ENCODE results near the gene CSTF3. TPM values are rescaled to one million over a fixed set of nuclear protein-coding genes. Genes with fewer than 3 reads are reported as not detected.

CSTF3 gene
- total and polyA plus RNA-seq, 10 of the 15 experiments (the other 5 are each of a cell fraction or from before 2014, with no cell fraction given), result 25.4 to 63.5 (median 49.5) TPM

- TF ChIP-seq ZNF687 (IDR thresholded peaks at IDR 0.05) (no peak), SUPT20H (IDR thresholded peaks at IDR 0.05; ENCODE audit: borderline replicate concordance, control insufficient read depth, low read depth, low read length) (no peak), NFXL1 (IDR thresholded peaks at IDR 0.05; ENCODE audit: borderline replicate concordance) (no peak), ZNF622 (IDR thresholded peaks at IDR 0.05) (no peak)
These were observed 118.0 kb downstream of the CSTF3 start (continued) for GRCh38 chr11:33043221-33043830.

GRCh38 chr11:33040862-33041453 is 120.3 kb downstream of the CSTF3 start:
- no peak overlapping the region; the same call in 1 of the 2 replicates for H3K9ac ChIP-seq (ENCODE audit: control insufficient read depth, insufficient read depth, low read length)
- peak overlapping the region; percentile 70 for H3K4me2 ChIP-seq (ENCODE audit: control insufficient read depth, insufficient read depth)
- H4K20me1 ChIP-seq (ENCODE audit: control insufficient read depth, insufficient read depth), result no peaks in the 10 kb centered on the region
- H3K9me3 ChIP-seq (replicated peaks; ENCODE audit: control insufficient read depth, insufficient read depth, low read length), result no peaks in the 10 kb centered on the region
- BruUV-seq (replicated peaks), result TSS peak; percentile 57
- CTCF ChIA-PET, result interaction anchor here (0.9 to 3.0 kb wide), 3 partner anchors 19 to 147 kb away, joined by 3 to 20 read pairs (median 4); no protein-coding TSS in a partner anchor
- SMC1A ChIA-PET (ENCODE audit: uncharacterized antibody, unreplicated experiment), result interaction anchor here (0.8 to 3.4 kb wide), 4 partner anchors 13 to 58 kb away, joined by 3 to 34 read pairs (median 10); no protein-coding TSS in a partner anchor
- TF ChIP-seq BHLHE40 (IDR thresholded peaks at IDR 0.05; ENCODE audit: borderline replicate concordance in 1 of 2, low read depth in 2 of 2, low read length in 1 of 2) (no peak), ZNF207 (IDR thresholded peaks at IDR 0.05; ENCODE audit: borderline replicate concordance) (no peak), HCFC1 (IDR thresholded peaks at IDR 0.05; ENCODE audit: low read length) (no peak), JUND (IDR thresholded peaks at IDR 0.05; ENCODE audit: low read depth, low read length) (no peak), ZNF274 (IDR thresholded peaks at IDR 0.05; ENCODE audit: insufficient read depth, insufficient read length) (no peak), MYC (IDR thresholded peaks at IDR 0.05; ENCODE audit: insufficient read depth, insufficient read length, insufficient replicate concordance, low read length, severe bottlenecking) (no peak), MTA2 (IDR thresholded peaks at IDR 0.05; ENCODE audit: low read depth) (peak; percentile 1; the same call in 1 of the 2 replicates), RELB (IDR thresholded peaks at IDR 0.05; ENCODE audit: low read depth) (no peak)
- H3K36me3 ChIP-seq (ENCODE audit: control insufficient read depth in 2 of 2, insufficient read depth in 2 of 2, low read length in 1 of 2), result peaks cover 0 to 10% of the 10 kb centered on the region in 2 experiments; a peak in 3 of 4 replicates
- H3K4me3 ChIP-seq, result peak overlapping the region; percentile 85
- no peaks in the 10 kb centered on the region for H3K27me3 ChIP-seq (replicated peaks in 1 of 2; ENCODE audit: control insufficient read depth in 2 of 2, insufficient read depth in 2 of 2, low read length in 1 of 2)
- no peak overlapping the region; the same call in none of the 2 replicates for H2AFZ ChIP-seq (ENCODE audit: control insufficient read depth, low read depth, low read length)
- 20% methylated on average over 5 of the region's 5 CpGs for WGBS (ENCODE audit: insufficient coverage, insufficient replicate concordance, low lambda C conversion rate, missing lambda C conversion rate)
- DNase-seq (ENCODE audit: low read depth, low spot score), result no peak
- intact Hi-C loops (cut with micrococcal nuclease; ENCODE audit: unreplicated experiment) (loop anchor here (1.0 kb wide), 1 partner anchor 22 kb away; no protein-coding TSS in a partner anchor), in situ Hi-C loops (cut with MboI) (no loop called here)
- POLR2A ChIA-PET, result interaction anchor here (1.7 to 2.5 kb wide), 2 partner anchors 23 to 25 kb away, joined by 7 to 8 read pairs; partner anchors contain the start of gene DEPDC7
- no peak for FAIRE-seq
- H3K27ac ChIP-seq (ENCODE audit: control insufficient read depth, insufficient read depth), result 0 out of 2 replicates have a peak overlapping the region, but pooled peaks have one; percentile 49
- peaks cover 17% of the 10 kb centered on the region for H3K79me2 ChIP-seq (ENCODE audit: control insufficient read depth, insufficient read depth, low read length)
- no peaks in the 10 kb centered on the region for H3K4me1 ChIP-seq (ENCODE audit: control insufficient read depth, insufficient read depth, low read length)
- RAD21 ChIA-PET (ENCODE audit: unreplicated experiment), result interaction anchor here (1.2 to 4.5 kb wide), 5 partner anchors 16 to 221 kb away, joined by 3 to 53 read pairs (median 3); no protein-coding TSS in a partner anchor
- ATAC-seq, result peak; percentile 16

All from GM12878 (cell line).